K562 (cell line): ENCODE results near the gene KCNMB2. TPM values are rescaled to one million over a fixed set of nuclear protein-coding genes. Genes with fewer than 3 reads are reported as not detected.

ENCODE experiments used
- ATAC-seq: fragments of 200-7000 bp; cut with Tn5 transposase; 3 replicates; pipeline ENCODE4 v1.9.1; 2020; ENCODE audit warnings: moderate library complexity
- Bru-seq: library from RNA; stranded (reverse); fragments of 400-500 nt; gene quantifications from one replicate; lab custom pipeline; 2021; lab: Mats Ljungman, UMichigan
- BruChase-seq, 2 experiments: library from RNA; stranded (reverse); fragments of 400-500 nt; gene quantifications; one replicate each; lab custom pipeline; 2021; lab: Mats Ljungman, UMichigan
- BruUV-seq: library from RNA; stranded (reverse); fragments of 400-500 nt; replicated peaks from 2 replicates; lab custom pipeline; 2021; lab: Mats Ljungman, UMichigan
- CTCF ChIA-PET: fragments of 300-600 bp; formaldehyde crosslinking; extraction: SDS; loops from one replicate; lab custom pipeline; 2021; ENCODE audit warnings: low intra/inter-chr PET ratio; lab: Yijun Ruan, JAX
- POLR2A ChIA-PET: fragments of 300-600, 350-650 bp; sonication (Branson Sonifier 250); formaldehyde crosslinking; extraction: SDS; loops from one replicate; lab custom pipeline; 2021; ENCODE audit warnings: antibody characterized with exemption, inconsistent platforms; lab: Yijun Ruan, JAX
- DNase-seq, 4 experiments: peaks; one replicate each; pipeline versions ENCODE4 v3.0.0 to v3.0.0-alpha.2; 2011 to 2018; ENCODE audit warnings: low spot score in 3 of 4, mixed read lengths in 3 of 4; ENCODE audit errors: extremely low read depth in 1 of 4
- FAIRE-seq: peaks from 2 replicates; lab custom pipeline; 2011; peaks lifted over from hg19 to GRCh38; lab: Jason Lieb, UNC
- H2AFZ ChIP-seq: 2 replicates; pipeline ENCODE4 v1.6.0; 2011; ENCODE audit warnings: low read depth, low read length, control low read depth, inconsistent platforms
- H3K27ac ChIP-seq: fragments of 200-600 bp; 3 replicates; pipeline ENCODE4 v1.8.0; 2011; ENCODE audit warnings: low read depth, mild to moderate bottlenecking, control low read depth, inconsistent platforms, low read length, moderate library complexity, mixed read lengths; ENCODE audit errors: extremely low read depth
- H3K27me3 ChIP-seq, 2 experiments: fragments of 300-600 bp in 1 of 2; 2 replicates in 1 of 2; 3 replicates in 1 of 2; pipeline versions ENCODE4 v1.6.0 to v1.8.0; 2011; ENCODE audit warnings: inconsistent platforms in 2 of 2, low read length in 2 of 2, mild to moderate bottlenecking in 1 of 2, mixed read lengths in 1 of 2, moderate library complexity in 1 of 2; ENCODE audit not compliant: control insufficient read depth in 2 of 2, insufficient read depth in 2 of 2
- H3K36me3 ChIP-seq: fragments of 300-600 bp; 3 replicates; pipeline ENCODE4 v1.8.0; 2011; ENCODE audit warnings: mild to moderate bottlenecking, low read length, inconsistent platforms; ENCODE audit not compliant: control insufficient read depth, insufficient read depth
- H3K4me1 ChIP-seq, 2 experiments: fragments of 200-600 bp in 1 of 2; replicated peaks in 1 of 2; 2 replicates in 1 of 2; 3 replicates in 1 of 2; pipeline versions ENCODE4 v1.5.1 to v1.8.0; 2011; ENCODE audit warnings: inconsistent platforms in 2 of 2, low read length in 2 of 2, mild to moderate bottlenecking in 1 of 2, mixed read lengths in 1 of 2, moderate library complexity in 1 of 2; ENCODE audit not compliant: control insufficient read depth in 2 of 2, insufficient read depth in 2 of 2
- H3K4me2 ChIP-seq: 2 replicates; pipeline ENCODE4 v1.6.1; 2011; ENCODE audit warnings: low read length, control low read depth, inconsistent platforms, mixed read lengths; ENCODE audit not compliant: insufficient read depth
- H3K4me3 ChIP-seq: fragments of 200-600 bp; sonication (generic), shearing (Covaris generic); 2 replicates; pipeline ENCODE4 v1.5.1; 2016; ENCODE audit warnings: control low read depth, inconsistent platforms
- H3K79me2 ChIP-seq: fragments of 200-600 bp; 3 replicates; pipeline ENCODE4 v1.8.0; 2011; ENCODE audit warnings: low read length, inconsistent platforms; ENCODE audit not compliant: control insufficient read depth, insufficient read depth
- H3K9ac ChIP-seq, 2 experiments: 2 replicates each; pipeline versions ENCODE4 v1.6.0 to v1.6.1; 2011; ENCODE audit warnings: low read depth in 2 of 2, low read length in 2 of 2, control low read depth in 1 of 2, inconsistent platforms in 1 of 2, mild to moderate bottlenecking in 1 of 2, mixed read lengths in 1 of 2; ENCODE audit not compliant: insufficient read depth in 1 of 2
- H3K9me1 ChIP-seq: one replicate; pipeline ENCODE4 v1.6.0; 2011; ENCODE audit warnings: inconsistent platforms, mild to moderate bottlenecking, low read length, moderate library complexity; ENCODE audit not compliant: control insufficient read depth, insufficient read depth
- H3K9me3 ChIP-seq: replicated peaks from 2 replicates; pipeline ENCODE4 v1.5.1; 2011; ENCODE audit warnings: low read depth, low read length, inconsistent platforms; ENCODE audit not compliant: control insufficient read depth, insufficient read depth
- H4K20me1 ChIP-seq: replicated peaks from 2 replicates; pipeline ENCODE4 v1.6.1; 2011; ENCODE audit warnings: low read length, inconsistent platforms, mixed read lengths; ENCODE audit not compliant: control insufficient read depth, insufficient read depth
- FOSL1 ChIP-seq: fragments of 200-800 bp; sonication (Bioruptor generic); conservative IDR thresholded peaks from 2 replicates; pipeline ENCODE4 v1.6.1; 2016; ENCODE audit warnings: missing genetic modification characterization, missing compliant biosample characterization
- IFI16 ChIP-seq: fragments of 250-450 bp; sonication (Bioruptor Pico); IDR thresholded peaks from 2 replicates; pipeline ENCODE4 v2.1.2; 2022; ENCODE audit warnings: mild to moderate bottlenecking, inconsistent platforms
- RBM34 ChIP-seq: fragments of 200-400 bp; formaldehyde crosslinking; IDR thresholded peaks from 2 replicates; pipeline ENCODE4 v1.6.1; 2018; ENCODE audit warnings: low read length, borderline replicate concordance; ENCODE audit not compliant: insufficient read depth
- ZBTB7A ChIP-seq: IDR thresholded peaks from 2 replicates; pipeline ENCODE4 v1.6.1; 2011; ENCODE audit warnings: low read depth, mild to moderate bottlenecking, low read length, moderate library complexity, borderline replicate concordance; ENCODE audit not compliant: control insufficient read depth
- WGBS: fragments of 100-300 bp; shearing (Covaris generic); methylation state at CpG from one replicate; pipeline ENCODE4 v1.1.6; 2016; ENCODE audit warnings: low coverage, mixed read lengths; ENCODE audit not compliant: insufficient coverage; ENCODE audit errors: missing lambda C conversion rate; 5-methylcytosine and 5-hydroxymethylcytosine counted together
- in situ Hi-C: fragments of 300-500 bp; cut with MboI; formaldehyde crosslinking; loops from 4 replicates; pipeline ENCODE4 v1.15.0; 2018; ENCODE audit warnings: inconsistent platforms, mixed read lengths
- intact Hi-C: fragments of 100-400 bp; cut with micrococcal nuclease; formaldehyde crosslinking; loops from 2 replicates; pipeline ENCODE4 v1.14.2; 2022
- long read RNA-seq, 3 experiments: library from polyadenylated mRNA in 2 of 3; library from RNA in 1 of 3; unstranded in 2 of 3; stranded (forward) in 1 of 3; transcript quantifications; one replicate each; pipeline ENCODE4 v2.0.0, GENCODE V29; 2019 to 2022
- polyA minus RNA-seq, 3 experiments: library from RNA; depleted of rRNA, polyadenylated mRNA; stranded (reverse); fragments of >200 nt; gene quantifications; 2 replicates each; pipeline ENCODE4 v1.2.3, GENCODE V29; 2011
- polyA plus RNA-seq, 8 experiments: library from polyadenylated mRNA; depleted of rRNA in 4 of 8; stranded (reverse) in 5 of 8; unstranded in 3 of 8; fragments of >200 nt; fragmentation: Nextera tagmentation in 2 of 8; fragmentation: Illumina TruSeq in 1 of 8; extraction: Ambion mirVana in 2 of 8; extraction: Trizol in 1 of 8; gene quantifications; 2 replicates each; pipeline versions ENCODE4 v1.2.1 to v1.2.3, GENCODE V29; 2011 to 2014; ENCODE audit warnings: inconsistent platforms in 1 of 8, missing spikeins in 1 of 8
- total RNA-seq, 7 experiments: library from RNA; depleted of rRNA in 6 of 7; stranded (reverse); fragments of >200 nt in 6 of 7; fragmentation: Illumina TruSeq in 2 of 7; extraction: Trizol in 2 of 7; gene quantifications; 2 replicates each; pipeline versions ENCODE4 v1.2.1 to v1.2.3, GENCODE V29; 2011 to 2021; ENCODE audit warnings: low replicate concordance in 1 of 7
- TF ChIP-seq, protein P1 (sequence below), 3 experiments: fragments of 200-800 bp in 1 of 3; fragments of 250-450 bp in 1 of 3; fragments of 450-650 bp in 1 of 3; sonication (Bioruptor Pico) in 1 of 3; sonication (Bioruptor generic) in 1 of 3; formaldehyde crosslinking in 1 of 3; IDR thresholded peaks; 2 replicates each; pipeline versions ENCODE4 v1.6.1 to v1.8.0; 2016 to 2022; ENCODE audit warnings: mild to moderate bottlenecking in 2 of 3, missing genetic modification characterization in 2 of 3, missing compliant biosample characterization in 1 of 3, moderate library complexity in 1 of 3
- TF ChIP-seq, protein P2 (sequence below), 2 experiments: IDR thresholded peaks; 2 replicates each; pipeline ENCODE4 v1.6.1; 2012; ENCODE audit warnings: improper control_type of control experiment in 2 of 2, low read depth in 2 of 2, low read length in 2 of 2, borderline replicate concordance in 1 of 2
- TF ChIP-seq, protein P3 (sequence below): fragments of 250-450 bp; sonication (Bioruptor Pico); IDR thresholded peaks from 2 replicates; pipeline ENCODE4 v1.8.0; 2021; ENCODE audit warnings: mild to moderate bottlenecking, moderate library complexity

Gene KCNMB2
- total RNA-seq (2011; cell fraction: chromatin; rRNA removed; ENCODE audit: low replicate concordance): not detected in 2 replicates
- not detected in 2 replicates for total RNA-seq (2011; cell fraction: nucleolus; rRNA removed)
- total RNA-seq (2011; cell fraction: nucleoplasm; rRNA removed): not detected in 2 replicates
- not detected in 2 replicates for total RNA-seq (2014; rRNA removed)
- total RNA-seq (2014; rRNA removed; fragmentation: Illumina TruSeq; extraction: Trizol): not detected in 2 replicates
- total RNA-seq (2015; rRNA removed; fragmentation: Illumina TruSeq; extraction: Trizol): not detected in 2 replicates
- total RNA-seq (2021): not detected in 2 replicates
- not detected in 2 replicates for polyA plus RNA-seq (2011; rRNA removed)
- not detected in 2 replicates for polyA plus RNA-seq (2011; cell fraction: cytosol; rRNA removed)
- polyA plus RNA-seq (2011; cell fraction: nucleus; rRNA removed): not detected in 2 replicates
- 0.22 and 0.36 TPM in 2 replicates for polyA plus RNA-seq (2012)
- polyA plus RNA-seq (2014; fragmentation: Illumina TruSeq; extraction: Trizol): not detected in 2 replicates
- under 1 TPM; 0.04 to 0.15 TPM for polyA plus RNA-seq (2014; fragmentation: Nextera tagmentation; extraction: Ambion mirVana)
- not detected in 2 replicates for polyA plus RNA-seq (2014; rRNA removed)
- polyA minus RNA-seq (2011; rRNA and poly(A)+ RNA removed): not detected in 2 replicates
- polyA minus RNA-seq (2011; cell fraction: cytosol; rRNA and poly(A)+ RNA removed): not detected in 2 replicates
- 0.13 TPM in 1 of 2 replicates, not detected in the other for polyA minus RNA-seq (2011; cell fraction: nucleus; rRNA and poly(A)+ RNA removed)
- not detected for Bru-seq, nascent RNA
- BruChase-seq, experiment 1, labeled RNA remaining after a 2-hour chase: percentile 10 among the genes with signal in this experiment
- not detected for BruChase-seq, experiment 2, labeled RNA remaining after a 6-hour chase
- long read RNA-seq, experiment 1, partial matches to known transcripts: 2 of 3 reads
- long read RNA-seq, experiment 1, other reads (novel, unspliced or antisense): 1 of 3 reads
- long read RNA-seq, experiment 2, partial matches to known transcripts: 0 of 3 reads
- long read RNA-seq, experiment 2, other reads (novel, unspliced or antisense): 3 of 3 reads
- long read RNA-seq, experiment 3: 0 reads

DNA sequence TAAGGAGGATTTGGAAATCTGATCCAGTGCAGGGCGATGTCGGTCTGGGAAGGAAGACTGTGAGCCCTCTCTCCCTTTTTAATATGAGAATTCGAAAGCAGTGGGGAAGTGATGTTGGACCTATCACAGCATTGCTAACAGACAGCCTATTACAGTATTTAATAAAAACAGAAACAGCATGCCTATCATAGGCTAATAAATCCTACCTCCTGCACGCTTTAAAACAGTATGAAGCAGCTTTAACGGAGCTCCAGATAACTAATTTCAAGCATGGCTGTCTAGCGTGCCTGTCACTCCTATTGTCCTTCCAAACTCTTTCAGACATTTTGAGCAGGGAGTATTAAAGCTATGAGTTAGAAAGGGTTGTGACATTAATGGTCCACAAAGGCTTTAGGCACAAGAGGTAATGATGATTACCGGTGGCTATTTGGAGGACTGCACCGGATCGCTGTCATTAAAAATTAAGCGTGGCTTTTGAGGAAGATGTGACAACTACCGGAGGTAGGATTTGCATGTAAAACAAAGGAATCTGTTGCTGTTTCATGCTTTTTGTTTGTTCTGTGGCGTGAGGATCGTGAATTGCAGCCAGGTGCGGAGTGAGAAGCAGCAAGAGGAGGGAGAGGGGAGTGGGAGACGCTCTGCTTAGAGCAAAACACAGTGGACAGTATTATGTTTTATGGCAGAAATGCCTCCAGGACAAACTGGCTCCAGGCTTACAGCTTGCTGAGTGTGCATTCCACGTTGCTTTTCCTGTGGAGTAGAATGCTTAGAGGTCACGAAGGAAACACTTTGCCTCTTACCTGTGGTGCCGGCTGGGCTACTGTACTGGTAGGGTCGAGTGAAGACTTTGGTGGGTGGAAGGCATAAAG is at the start of gene KCNMB2:
Gene KCNMB2, plus strand, starts transcription at position 226 of the 869 bp plus-strand sequence.
- no peak for ATAC-seq
- ChIA-PET CTCF (no interaction called here), POLR2A (no interaction called here)
- DNase-seq: no peak
- H2AFZ ChIP-seq: no peak within 1 kb of the TSS
- WGBS: 2% methylated on average over 19 of the region's 19 CpGs
- H3K4me3 ChIP-seq: no peak within 1 kb of the TSS
- BruUV-seq: no TSS peak
- no peaks in the 10 kb centered on the region for H3K36me3 ChIP-seq
- H3K4me1 ChIP-seq: no peaks in the 10 kb centered on the region
- H3K4me2 ChIP-seq: no peak within 1 kb of the TSS
- no peaks in the 10 kb centered on the region for H4K20me1 ChIP-seq
- intact Hi-C loops: no loop called here
- no peak within 1 kb of the TSS for H3K9ac ChIP-seq
- FAIRE-seq: no peak
- H3K27ac ChIP-seq: no peak within 1 kb of the TSS
- H3K79me2 ChIP-seq: no peaks in the 10 kb centered on the region
- H3K9me3 ChIP-seq: no peaks in the 10 kb centered on the region
- H3K27me3 ChIP-seq: no peaks in the 10 kb centered on the region
- in situ Hi-C loops: no loop called here
- no peaks in the 10 kb centered on the region for H3K9me1 ChIP-seq
- no peak for TF ChIP-seq FOSL1 (tag)
- TF ChIP-seq, protein P1, sequence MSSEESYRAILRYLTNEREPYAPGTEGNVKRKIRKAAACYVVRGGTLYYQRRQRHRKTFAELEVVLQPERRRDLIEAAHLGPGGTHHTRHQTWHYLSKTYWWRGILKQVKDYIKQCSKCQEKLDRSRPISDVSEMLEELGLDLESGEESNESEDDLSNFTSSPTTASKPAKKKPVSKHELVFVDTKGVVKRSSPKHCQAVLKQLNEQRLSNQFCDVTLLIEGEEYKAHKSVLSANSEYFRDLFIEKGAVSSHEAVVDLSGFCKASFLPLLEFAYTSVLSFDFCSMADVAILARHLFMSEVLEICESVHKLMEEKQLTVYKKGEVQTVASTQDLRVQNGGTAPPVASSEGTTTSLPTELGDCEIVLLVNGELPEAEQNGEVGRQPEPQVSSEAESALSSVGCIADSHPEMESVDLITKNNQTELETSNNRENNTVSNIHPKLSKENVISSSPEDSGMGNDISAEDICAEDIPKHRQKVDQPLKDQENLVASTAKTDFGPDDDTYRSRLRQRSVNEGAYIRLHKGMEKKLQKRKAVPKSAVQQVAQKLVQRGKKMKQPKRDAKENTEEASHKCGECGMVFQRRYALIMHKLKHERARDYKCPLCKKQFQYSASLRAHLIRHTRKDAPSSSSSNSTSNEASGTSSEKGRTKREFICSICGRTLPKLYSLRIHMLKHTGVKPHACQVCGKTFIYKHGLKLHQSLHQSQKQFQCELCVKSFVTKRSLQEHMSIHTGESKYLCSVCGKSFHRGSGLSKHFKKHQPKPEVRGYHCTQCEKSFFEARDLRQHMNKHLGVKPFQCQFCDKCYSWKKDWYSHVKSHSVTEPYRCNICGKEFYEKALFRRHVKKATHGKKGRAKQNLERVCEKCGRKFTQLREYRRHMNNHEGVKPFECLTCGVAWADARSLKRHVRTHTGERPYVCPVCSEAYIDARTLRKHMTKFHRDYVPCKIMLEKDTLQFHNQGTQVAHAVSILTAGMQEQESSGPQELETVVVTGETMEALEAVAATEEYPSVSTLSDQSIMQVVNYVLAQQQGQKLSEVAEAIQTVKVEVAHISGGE (CRISPR knock-in tag; IDR thresholded peaks at IDR 0.05): no peak
- TF ChIP-seq, protein P2, sequence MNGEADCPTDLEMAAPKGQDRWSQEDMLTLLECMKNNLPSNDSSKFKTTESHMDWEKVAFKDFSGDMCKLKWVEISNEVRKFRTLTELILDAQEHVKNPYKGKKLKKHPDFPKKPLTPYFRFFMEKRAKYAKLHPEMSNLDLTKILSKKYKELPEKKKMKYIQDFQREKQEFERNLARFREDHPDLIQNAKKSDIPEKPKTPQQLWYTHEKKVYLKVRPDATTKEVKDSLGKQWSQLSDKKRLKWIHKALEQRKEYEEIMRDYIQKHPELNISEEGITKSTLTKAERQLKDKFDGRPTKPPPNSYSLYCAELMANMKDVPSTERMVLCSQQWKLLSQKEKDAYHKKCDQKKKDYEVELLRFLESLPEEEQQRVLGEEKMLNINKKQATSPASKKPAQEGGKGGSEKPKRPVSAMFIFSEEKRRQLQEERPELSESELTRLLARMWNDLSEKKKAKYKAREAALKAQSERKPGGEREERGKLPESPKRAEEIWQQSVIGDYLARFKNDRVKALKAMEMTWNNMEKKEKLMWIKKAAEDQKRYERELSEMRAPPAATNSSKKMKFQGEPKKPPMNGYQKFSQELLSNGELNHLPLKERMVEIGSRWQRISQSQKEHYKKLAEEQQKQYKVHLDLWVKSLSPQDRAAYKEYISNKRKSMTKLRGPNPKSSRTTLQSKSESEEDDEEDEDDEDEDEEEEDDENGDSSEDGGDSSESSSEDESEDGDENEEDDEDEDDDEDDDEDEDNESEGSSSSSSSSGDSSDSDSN (IDR thresholded peaks at IDR 0.05; ENCODE audit: borderline replicate concordance in 1 of 2, low read depth in 2 of 2, low read length in 2 of 2): no peak
- TF ChIP-seq ZBTB7A: no peak
- TF ChIP-seq IFI16 (CRISPR knock-in tag): no peak
- TF ChIP-seq, protein P3, sequence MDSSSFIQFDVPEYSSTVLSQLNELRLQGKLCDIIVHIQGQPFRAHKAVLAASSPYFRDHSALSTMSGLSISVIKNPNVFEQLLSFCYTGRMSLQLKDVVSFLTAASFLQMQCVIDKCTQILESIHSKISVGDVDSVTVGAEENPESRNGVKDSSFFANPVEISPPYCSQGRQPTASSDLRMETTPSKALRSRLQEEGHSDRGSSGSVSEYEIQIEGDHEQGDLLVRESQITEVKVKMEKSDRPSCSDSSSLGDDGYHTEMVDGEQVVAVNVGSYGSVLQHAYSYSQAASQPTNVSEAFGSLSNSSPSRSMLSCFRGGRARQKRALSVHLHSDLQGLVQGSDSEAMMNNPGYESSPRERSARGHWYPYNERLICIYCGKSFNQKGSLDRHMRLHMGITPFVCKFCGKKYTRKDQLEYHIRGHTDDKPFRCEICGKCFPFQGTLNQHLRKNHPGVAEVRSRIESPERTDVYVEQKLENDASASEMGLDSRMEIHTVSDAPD: no peak
- no peak for TF ChIP-seq RBM34
